CMK (cell line): ENCODE measurements around the gene INKA1.
"Not testable (repeated sequence)": the region's sequence is repeated elsewhere in the genome, so short reads cannot be mapped to it uniquely, and the experiment has no call there.

Source experiments
- DNase-seq: peaks from one replicate; pipeline ENCODE4 v3.0.0-alpha.2; 2010; ENCODE audit warnings: low read depth

INKA1 gene

GRCh38 chr3:49802719-49803464, at the start of gene INKA1:
Gene INKA1 (plus strand): TSS chr3:49803261. CDS start chr3:49803393, 132 bp downstream.
- DNase-seq = peak; percentile 82

DNA sequence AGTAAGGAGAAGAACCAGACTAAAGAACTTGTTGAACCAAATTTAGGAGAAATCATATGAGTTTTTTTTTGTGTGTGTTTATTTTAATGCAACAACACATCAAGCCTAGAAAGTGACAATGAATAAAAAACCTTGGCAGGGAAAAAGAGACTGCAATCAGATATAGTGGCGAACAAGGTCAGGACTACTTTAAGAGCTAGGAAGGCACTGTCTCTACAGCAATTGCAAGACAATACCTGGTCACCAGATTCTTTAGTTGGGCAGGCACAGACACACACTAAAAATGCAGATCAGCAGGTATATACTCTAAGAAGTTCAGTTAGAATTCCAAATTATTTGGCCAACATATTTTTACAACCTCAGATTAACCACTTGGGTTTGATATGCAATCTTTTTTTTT, 48.5 kb upstream of the INKA1 start:
- DNase-seq = no peak

DNA sequence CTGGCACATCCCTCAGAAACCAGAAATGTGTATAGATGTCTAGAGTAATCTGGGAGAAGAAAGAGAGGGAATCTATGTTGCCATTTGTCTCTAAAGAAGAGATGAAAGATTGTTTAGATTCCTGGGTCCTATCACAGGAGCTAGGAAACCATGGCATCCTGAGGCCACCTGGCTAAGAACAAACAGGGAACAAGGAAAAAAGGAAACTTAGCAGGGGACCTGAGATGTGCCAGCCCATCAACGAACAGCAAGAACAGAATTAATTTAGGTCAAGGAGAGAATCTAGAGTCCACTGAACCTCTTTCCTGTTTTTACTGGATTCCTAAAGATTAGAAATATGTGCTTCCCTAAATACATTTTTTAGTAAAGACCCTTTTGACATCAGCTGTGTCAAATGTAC, 47.0 kb upstream of the INKA1 start:
- DNase-seq = no peak

DNA sequence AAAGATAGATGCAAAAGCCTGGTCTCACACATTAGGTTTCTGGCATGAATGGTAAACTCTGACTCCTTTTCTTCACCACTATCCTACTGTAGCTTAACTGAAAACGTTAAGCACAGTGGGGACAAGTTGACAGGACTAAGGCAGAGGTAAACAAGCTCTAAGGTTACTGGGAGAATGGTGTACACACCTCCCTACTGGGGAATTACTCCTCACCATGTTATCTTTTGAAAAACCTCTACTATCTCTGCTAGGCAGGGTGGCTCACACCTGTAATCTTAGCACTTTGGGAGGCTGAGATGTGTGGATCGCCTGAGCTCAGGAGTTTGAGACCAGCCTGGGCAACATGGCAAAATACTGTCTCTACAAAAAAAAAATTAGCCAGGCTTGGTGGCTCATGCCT, 45.9 kb upstream of the INKA1 start:
- DNase-seq = no peak

DNA sequence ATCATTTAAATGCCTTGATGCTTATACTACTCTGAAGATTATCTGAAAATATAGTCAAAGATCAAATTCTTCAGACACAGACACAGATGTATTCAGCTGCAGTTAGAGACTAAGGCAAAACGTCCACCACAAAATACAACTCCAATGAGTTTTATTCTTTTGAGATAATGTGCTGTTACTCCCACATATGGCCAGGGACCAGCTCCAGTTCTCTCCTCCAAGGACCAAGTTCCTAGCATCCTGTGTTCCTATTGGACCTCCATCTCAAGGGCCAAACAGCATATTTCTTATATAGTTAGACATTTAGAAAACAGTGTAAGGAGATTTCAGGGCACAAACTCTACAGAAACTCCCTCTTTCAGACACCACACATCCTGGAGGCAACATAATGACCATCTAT, 43.8 kb upstream of the INKA1 start:
- DNase-seq = no peak

GRCh38 chr3:49761661-49762060, 41.4 kb upstream of the INKA1 start:
- DNase-seq = no peak

DNA sequence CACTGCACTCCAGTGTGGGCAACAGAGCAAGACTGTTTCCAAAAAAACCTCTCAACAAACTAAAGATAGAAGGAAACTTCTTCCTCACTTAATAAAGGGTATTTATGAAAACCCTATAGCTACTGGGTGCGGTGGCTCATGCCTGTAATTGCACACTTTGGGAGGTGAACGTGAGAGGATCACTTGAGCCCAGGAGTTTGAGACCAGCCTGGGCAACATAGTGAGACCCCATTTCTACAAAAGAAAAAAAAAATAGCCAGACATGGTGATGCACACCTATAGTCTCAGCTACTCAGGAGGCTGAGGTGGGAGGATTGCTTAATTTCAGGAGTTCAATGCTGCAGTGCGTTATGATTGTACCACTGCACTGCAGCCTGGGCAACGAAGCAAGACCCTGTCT, 39.1 kb upstream of the INKA1 start:
- no peak for DNase-seq

- DNase-seq = no peak
Measured at GRCh38 chr3:49769286-49769915, 33.7 kb upstream of the INKA1 start.

DNA sequence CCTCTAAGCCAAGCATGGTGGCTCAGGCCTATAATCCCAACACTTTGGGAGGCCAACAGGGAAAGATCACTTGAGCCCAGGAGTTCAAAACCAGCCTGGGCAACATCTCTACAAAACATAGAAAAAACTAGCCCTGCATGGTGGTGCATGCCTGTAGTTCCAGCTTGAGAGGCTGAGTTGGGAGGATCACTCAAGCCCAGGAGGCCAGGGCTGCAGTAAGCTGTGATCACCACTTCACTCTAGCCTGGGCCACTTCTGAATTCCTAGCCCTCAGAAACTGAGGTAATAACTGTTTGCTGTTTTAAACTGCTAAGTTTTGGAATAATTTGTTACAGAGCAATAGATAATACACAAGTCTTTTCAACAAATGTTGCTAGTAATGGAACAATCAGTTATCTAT, 33.1 kb upstream of the INKA1 start:
- no peak for DNase-seq

GRCh38 chr3:49771340-49771938, 31.6 kb upstream of the INKA1 start:
- no peak for DNase-seq

DNA sequence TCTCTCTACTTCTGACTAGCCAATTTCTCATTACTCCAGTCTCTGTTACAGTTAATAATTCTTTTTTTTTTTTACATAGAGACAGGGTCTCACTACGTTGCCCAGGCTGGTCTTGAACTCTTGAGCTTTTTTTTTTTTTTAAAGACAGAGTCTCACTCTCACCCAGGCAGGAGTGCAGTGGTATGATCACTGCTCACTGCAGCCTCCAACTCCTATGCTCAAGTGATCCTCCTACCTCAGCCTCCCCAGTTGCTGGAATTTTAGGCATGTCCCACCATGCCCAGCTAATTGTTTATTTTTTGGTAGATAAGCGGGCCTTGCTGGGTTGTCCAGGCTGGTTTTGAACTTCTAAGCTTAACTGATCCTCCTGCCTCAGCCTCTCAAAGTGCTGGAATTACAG, 30.4 kb upstream of the INKA1 start:
- no peak for DNase-seq

DNA sequence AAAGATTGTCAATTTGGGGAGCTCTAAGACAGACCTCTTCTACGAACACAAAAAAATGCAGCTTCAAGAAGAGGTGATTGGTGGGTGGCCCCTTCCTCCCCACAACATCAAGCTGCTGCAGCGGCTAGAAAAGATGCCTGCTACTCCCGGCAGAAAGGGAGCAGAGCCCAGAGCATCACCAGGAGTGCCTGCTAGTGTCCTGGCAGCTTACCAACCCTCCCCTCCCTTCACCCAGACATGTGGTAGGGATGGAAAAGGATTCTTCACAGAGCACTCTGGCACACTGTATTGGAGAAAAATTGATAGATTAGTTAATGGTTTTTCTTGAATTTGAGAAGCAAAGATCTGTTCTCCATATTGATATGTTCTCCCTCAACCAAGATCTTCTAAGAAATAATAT, 27.5 kb upstream of the INKA1 start:
- no peak for DNase-seq

- not testable (repeated sequence) for DNase-seq
Measured at GRCh38 chr3:49776101-49776500, 27.0 kb upstream of the INKA1 start.

DNA sequence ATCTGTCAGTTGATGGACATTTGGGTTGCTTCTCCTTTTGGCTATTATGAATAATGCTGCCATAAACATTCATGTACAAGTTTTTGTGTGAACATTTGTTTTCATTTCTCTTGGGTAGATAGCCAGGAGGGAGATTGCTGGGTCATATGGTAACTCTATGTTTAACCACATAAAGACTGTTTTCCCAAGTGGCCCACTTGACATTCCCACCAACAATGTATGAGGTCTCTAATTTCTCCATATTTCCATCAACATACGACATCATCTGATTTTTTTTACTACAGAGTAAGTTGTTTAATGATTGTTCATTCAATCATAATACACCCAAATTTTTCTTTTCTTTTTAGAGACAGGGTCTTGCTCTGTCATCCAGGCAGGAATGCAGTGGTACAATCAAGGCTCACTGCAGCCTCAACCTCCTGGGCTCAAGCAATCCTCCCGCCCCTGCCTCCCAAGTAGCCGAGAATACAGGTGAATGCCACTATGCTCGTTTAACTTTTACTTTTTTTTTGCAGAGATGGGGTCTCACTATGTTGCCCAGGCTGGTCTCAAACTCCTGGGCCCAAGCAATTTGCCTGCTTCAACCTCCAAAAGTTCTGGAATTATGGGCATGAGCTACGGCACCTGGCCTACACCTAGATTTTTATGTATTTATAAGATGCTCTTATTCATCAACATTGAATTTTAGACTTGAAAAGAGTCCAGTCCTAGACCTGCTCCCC, 23.5 kb upstream of the INKA1 start:
- no peak for DNase-seq

DNA sequence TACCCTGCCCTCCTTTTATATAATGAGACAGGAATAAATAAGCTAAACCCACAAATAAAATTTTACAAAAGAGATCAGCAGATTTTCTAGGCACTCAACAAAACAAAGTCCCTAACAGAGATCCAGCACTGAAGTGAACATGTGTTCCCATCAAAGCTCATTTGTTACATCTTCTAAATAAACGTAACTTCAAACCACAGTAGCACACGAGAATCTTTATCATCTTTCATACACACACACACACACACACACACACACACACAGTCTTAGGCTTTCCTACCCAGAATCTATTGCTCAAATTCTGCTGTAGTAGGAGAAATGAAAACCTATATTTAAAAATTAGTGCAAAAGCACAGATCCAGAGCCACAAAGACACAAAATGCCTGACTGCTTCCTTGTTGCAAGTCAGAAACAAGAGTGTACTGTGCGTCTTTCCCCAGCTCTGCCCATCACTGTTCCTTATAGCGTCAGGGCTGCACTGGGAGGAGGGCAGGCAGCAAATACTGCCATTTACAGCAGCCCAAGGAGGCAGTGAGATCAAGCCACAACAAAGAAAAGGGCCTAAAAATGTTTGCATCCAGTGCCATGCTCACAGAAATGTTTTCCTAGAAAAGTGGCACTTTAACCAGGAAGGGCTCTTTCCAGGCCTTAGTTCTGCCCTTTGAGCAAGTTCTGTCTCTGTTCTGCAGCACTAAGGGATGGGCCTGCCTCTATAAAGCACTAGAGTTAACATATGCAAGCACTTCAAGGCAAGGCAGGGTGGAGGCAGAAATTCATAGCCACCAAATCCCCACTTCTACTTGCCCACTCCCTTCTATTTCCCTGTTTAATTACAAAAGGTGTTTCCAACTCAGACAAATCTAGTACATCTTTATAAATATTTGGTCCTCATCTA, 22.7 kb upstream of the INKA1 start:
- no peak for DNase-seq

DNA sequence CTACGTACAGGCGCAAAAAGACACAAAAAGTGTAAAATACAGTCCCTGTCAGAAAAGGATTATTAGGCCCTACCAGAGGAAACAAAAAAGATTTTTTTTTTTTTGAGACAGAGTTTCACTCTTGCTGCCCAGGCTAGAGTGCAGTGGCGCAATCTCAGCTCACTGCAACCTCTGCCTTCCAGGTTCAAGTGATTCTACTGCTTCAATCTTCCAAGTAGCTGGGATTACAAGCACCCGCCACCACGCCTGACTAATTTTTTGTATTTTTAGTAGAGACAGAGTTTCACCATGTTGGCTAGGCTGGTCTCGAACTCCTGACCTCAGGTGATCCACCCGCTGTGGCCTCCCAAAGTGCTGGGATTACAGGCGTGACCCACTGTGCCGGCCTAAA, 22.1 kb upstream of the INKA1 start:
- not testable (repeated sequence) for DNase-seq

DNA sequence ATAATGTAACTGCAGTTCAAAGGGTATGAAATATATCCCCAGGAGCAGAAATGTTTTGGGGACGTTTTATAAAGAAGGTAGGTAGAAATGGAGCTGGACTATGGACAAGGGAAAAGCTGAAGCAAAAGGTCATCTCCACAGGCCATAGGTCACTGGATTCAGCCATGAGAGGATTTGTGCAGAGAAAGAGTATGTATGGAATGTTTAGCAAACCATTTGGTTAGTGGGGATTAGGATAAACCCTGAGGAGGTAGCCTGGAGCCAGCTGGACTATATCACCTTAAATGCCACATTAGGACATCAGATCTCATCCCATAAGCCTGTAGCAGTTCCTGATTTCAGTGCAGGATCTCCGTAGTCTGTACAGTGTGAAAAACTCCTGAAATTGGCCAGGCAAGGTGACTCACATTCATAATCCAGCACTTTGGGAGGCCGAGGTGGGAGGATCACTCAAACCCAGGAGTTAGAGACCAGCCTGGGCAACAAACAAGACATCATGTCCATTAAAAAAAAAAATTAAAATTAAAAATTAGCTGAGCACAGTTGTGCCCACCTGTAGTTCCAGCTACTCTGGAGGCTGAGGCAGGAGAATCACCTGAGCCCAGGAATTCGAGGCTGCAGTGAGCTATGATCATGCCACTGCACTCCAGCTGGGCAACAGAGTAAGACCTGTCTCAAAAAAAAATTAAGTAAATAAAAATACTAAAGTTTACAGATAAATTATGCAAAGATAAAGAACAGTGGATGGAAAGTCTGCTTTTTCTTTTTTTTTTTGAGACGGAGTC, 21.5 kb upstream of the INKA1 start:
- DNase-seq = no peak

- not testable (repeated sequence) for DNase-seq
Measured at GRCh38 chr3:49782277-49782676, 20.8 kb upstream of the INKA1 start.

DNA sequence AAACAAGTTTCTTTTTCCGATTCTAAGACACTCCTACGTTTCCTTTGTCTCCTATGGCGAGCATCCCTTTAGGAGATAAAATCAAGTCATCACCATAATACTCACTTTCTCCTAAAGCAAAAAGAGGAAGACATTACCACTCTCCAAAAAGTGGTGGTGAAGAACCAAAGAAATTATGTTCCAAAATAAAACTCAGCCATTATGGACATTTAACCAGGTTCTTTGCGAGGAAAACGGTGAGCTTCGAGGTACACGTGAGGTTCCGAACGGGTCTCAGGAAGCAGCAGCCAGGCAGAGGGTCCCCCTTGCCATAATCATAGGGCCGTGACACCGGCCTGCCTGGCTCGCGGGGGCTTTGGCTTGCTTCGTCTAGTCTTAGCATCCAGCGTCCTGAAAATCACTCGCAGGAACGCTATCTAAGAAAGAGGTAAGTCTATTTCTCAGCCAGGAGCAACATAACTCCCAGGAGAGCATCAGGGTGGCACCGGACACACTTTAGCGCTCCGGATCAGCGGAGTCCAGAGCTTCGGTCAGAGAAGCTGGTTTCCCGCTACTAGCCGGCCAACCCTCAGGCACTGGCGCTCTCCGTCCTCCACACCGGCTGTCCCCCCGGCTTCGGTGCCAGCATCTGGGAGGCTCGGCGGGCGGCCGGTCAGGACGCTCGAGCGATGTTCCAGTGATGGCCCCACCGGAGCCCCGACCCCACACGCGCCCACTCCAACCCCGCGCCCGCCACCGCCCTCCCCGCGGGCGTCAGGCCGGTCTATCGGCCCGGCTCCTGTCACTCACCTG, 17.3 kb upstream of the INKA1 start:
- no peak for DNase-seq
